ENCODE results near the gene SPSB2.

DNA sequence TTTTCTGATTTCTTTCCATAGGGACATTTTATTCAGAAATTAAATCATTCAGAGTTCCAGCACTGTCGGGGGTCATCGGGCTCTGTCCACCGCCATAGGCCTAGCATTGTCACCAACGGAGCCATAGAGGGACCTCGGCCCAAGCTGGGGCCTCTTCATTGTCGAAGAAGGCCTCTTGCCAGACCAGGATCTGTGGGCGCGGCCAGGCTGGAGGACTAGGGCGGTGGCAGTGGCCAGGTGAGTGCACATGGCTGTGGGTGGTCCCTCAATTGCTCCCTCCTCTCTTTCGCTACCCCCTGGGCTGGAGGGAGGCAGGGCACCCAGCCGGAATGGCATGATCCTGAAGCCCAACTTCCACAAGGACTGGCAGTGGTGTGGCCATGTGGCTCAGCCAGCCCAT is 10.6 kb upstream of the SPSB2 start:
- TF ChIP-seq, protein P1, sequence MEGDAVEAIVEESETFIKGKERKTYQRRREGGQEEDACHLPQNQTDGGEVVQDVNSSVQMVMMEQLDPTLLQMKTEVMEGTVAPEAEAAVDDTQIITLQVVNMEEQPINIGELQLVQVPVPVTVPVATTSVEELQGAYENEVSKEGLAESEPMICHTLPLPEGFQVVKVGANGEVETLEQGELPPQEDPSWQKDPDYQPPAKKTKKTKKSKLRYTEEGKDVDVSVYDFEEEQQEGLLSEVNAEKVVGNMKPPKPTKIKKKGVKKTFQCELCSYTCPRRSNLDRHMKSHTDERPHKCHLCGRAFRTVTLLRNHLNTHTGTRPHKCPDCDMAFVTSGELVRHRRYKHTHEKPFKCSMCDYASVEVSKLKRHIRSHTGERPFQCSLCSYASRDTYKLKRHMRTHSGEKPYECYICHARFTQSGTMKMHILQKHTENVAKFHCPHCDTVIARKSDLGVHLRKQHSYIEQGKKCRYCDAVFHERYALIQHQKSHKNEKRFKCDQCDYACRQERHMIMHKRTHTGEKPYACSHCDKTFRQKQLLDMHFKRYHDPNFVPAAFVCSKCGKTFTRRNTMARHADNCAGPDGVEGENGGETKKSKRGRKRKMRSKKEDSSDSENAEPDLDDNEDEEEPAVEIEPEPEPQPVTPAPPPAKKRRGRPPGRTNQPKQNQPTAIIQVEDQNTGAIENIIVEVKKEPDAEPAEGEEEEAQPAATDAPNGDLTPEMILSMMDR (conservative IDR thresholded peaks at IDR 0.05): no peak
- no peak for TF ChIP-seq ZFX (IDR thresholded peaks at IDR 0.05)

All from C4-2B (cell line).